Endothelial cell of umbilical vein (primary cell): ENCODE results near the gene LPAR5. TPM values are rescaled to one million over a fixed set of nuclear protein-coding genes. Genes with fewer than 3 reads are reported as not detected.

Experiments
- BruUV-seq: library from RNA; stranded (reverse); fragments of 400-500 nt; replicated peaks from 2 replicates; lab custom pipeline; 2021; lab: Mats Ljungman, UMichigan
- CTCF ChIA-PET: fragments of 300-600, 350-600 bp; sonication (Branson Sonifier 250); formaldehyde crosslinking; loops from one replicate; lab custom pipeline; 2021; ENCODE audit warnings: antibody characterized with exemption, inconsistent platforms; lab: Charles Lee
- POLR2A ChIA-PET: fragments of 300-600, 350-600 bp; sonication (Branson Sonifier 250); formaldehyde crosslinking; loops from one replicate; lab custom pipeline; 2021; ENCODE audit warnings: antibody characterized with exemption, inconsistent platforms; lab: Charles Lee
- DNase-seq: peaks from one replicate; pipeline ENCODE4 v3.0.0-alpha.2; 2011; ENCODE audit warnings: low read depth, low spot score
- FAIRE-seq: peaks from 2 replicates; lab custom pipeline; 2011; peaks lifted over from hg19 to GRCh38; lab: Jason Lieb, UNC
- H2AFZ ChIP-seq: 2 replicates; pipeline ENCODE4 v1.6.0; 2012; ENCODE audit warnings: low read depth, low read length, control low read depth, inconsistent platforms
- H3K27ac ChIP-seq: 2 replicates; pipeline ENCODE4 v1.5.1; 2011; ENCODE audit warnings: low read depth, mild to moderate bottlenecking, control low read depth, low read length, moderate library complexity; ENCODE audit not compliant: insufficient read depth
- H3K27me3 ChIP-seq, 2 experiments: 2 replicates each; pipeline versions ENCODE4 v1.6.0 to v1.6.1; 2011; ENCODE audit warnings: low read length in 2 of 2, mixed read lengths in 1 of 2; ENCODE audit not compliant: control insufficient read depth in 2 of 2, insufficient read depth in 2 of 2
- H3K36me3 ChIP-seq, 2 experiments: 2 replicates in 1 of 2; 3 replicates in 1 of 2; pipeline ENCODE4 v1.5.1; 2011; ENCODE audit warnings: low read length in 2 of 2, mild to moderate bottlenecking in 1 of 2, moderate library complexity in 1 of 2; ENCODE audit not compliant: control insufficient read depth in 2 of 2, insufficient read depth in 2 of 2; ENCODE audit errors: extremely low read depth in 1 of 2
- H3K4me1 ChIP-seq: 3 replicates; pipeline ENCODE4 v1.5.1; 2011; ENCODE audit warnings: mild to moderate bottlenecking, low read length; ENCODE audit not compliant: control insufficient read depth, insufficient read depth; ENCODE audit errors: extremely low read depth
- H3K4me2 ChIP-seq: 2 replicates; pipeline ENCODE4 v1.6.1; 2011; ENCODE audit warnings: low read length, control low read depth, mixed read lengths; ENCODE audit not compliant: insufficient read depth
- H3K4me3 ChIP-seq, 3 experiments: fragments of 200-600 bp in 1 of 3; sonication (generic), shearing (Covaris generic) in 1 of 3; replicated peaks in 1 of 3; 2 replicates each; pipeline ENCODE4 v1.5.1; 2011 to 2016; ENCODE audit warnings: control low read depth in 3 of 3, low read length in 3 of 3, mild to moderate bottlenecking in 2 of 3, inconsistent platforms in 1 of 3, low read depth in 1 of 3, moderate library complexity in 1 of 3; ENCODE audit not compliant: insufficient read depth in 1 of 3
- H3K79me2 ChIP-seq: 2 replicates; pipeline ENCODE4 v1.6.0; 2012; ENCODE audit warnings: low read length, inconsistent platforms; ENCODE audit not compliant: control insufficient read depth, insufficient read depth
- H3K9ac ChIP-seq: replicated peaks from 2 replicates; pipeline ENCODE3; 2011; ENCODE audit warnings: low read length, control low read depth; ENCODE audit not compliant: insufficient read depth; ENCODE audit errors: extremely low read depth
- H3K9me1 ChIP-seq: replicated peaks from 3 replicates; pipeline ENCODE4 v1.6.0; 2011; ENCODE audit warnings: mild to moderate bottlenecking, low read length; ENCODE audit not compliant: control insufficient read depth, insufficient read depth; ENCODE audit errors: extremely low read depth
- H3K9me3 ChIP-seq: replicated peaks from 2 replicates; pipeline ENCODE4 v1.5.1; 2012; ENCODE audit warnings: low read length, inconsistent platforms; ENCODE audit not compliant: control insufficient read depth, insufficient read depth
- H4K20me1 ChIP-seq: replicated peaks from 2 replicates; pipeline ENCODE3; 2011; ENCODE audit warnings: mild to moderate bottlenecking, low read length; ENCODE audit not compliant: control insufficient read depth, insufficient read depth; ENCODE audit errors: extremely low read depth
- EZH2 ChIP-seq: IDR thresholded peaks from 2 replicates; pipeline ENCODE4 v1.6.1; 2012; ENCODE audit warnings: borderline replicate concordance, low read depth, mild to moderate bottlenecking, moderate library complexity, low read length, inconsistent platforms; ENCODE audit not compliant: severe bottlenecking
- FOS ChIP-seq: IDR thresholded peaks from 2 replicates; pipeline ENCODE4 v1.6.1; 2011; ENCODE audit warnings: mild to moderate bottlenecking, low read length, moderate library complexity, borderline replicate concordance; ENCODE audit not compliant: insufficient read depth
- GATA2 ChIP-seq: IDR thresholded peaks from 2 replicates; pipeline ENCODE4 v1.7.0; 2011; ENCODE audit warnings: low read depth, mild to moderate bottlenecking, moderate library complexity, mixed read lengths, low read length; ENCODE audit not compliant: insufficient read length, insufficient read depth
- JUN ChIP-seq: IDR thresholded peaks from 2 replicates; pipeline ENCODE4 v1.6.1; 2011; ENCODE audit warnings: borderline replicate concordance, low read depth; ENCODE audit not compliant: insufficient read length, insufficient read depth
- MYC ChIP-seq: IDR thresholded peaks from one replicate; pipeline ENCODE4 v1.6.1; 2011; ENCODE audit warnings: mild to moderate bottlenecking, low read depth, low read length
- POLR2A ChIP-seq: IDR thresholded peaks from 2 replicates; pipeline ENCODE4 v1.6.1; 2012; ENCODE audit warnings: low read depth, mild to moderate bottlenecking, control low read depth, low read length
- POLR2AphosphoS5 ChIP-seq: IDR thresholded peaks from 2 replicates; pipeline ENCODE4 v1.6.1; 2012; ENCODE audit warnings: low read depth, mild to moderate bottlenecking, control low read depth, low read length, moderate library complexity; ENCODE audit not compliant: insufficient read depth
- dilution Hi-C: fragments of 300-500 bp; cut with MboI; formaldehyde crosslinking; loops from one replicate; pipeline ENCODE4 v1.15.0; 2019; ENCODE audit warnings: low sequenced_read_pairs; ENCODE audit not compliant: extremely low pct_ligation_motif_present
- intact Hi-C: fragments of 100-400 bp; cut with micrococcal nuclease; formaldehyde crosslinking; loops from one replicate; pipeline ENCODE4 v1.10.0; 2022
- polyA plus RNA-seq, 4 experiments: library from polyadenylated mRNA; depleted of rRNA in 3 of 4; stranded (reverse) in 3 of 4; unstranded in 1 of 4; fragments of >200 nt; gene quantifications; 2 replicates each; pipeline versions ENCODE4 v1.2.1 to v1.2.3, GENCODE V29; 2011 to 2012; ENCODE audit warnings: missing spikeins in 1 of 4
- total RNA-seq: library from RNA; stranded (reverse); gene quantifications from 2 replicates; pipeline ENCODE4 v1.2.3, GENCODE V29; 2021
- TF ChIP-seq, protein P1 (sequence below): IDR thresholded peaks from 2 replicates; pipeline ENCODE4 v1.6.1; 2011; ENCODE audit not compliant: insufficient read depth, insufficient read length
- TF ChIP-seq, protein P2 (sequence below), 2 donors: IDR thresholded peaks; 1 replicate in 1 of 2; 2 replicates in 1 of 2; pipeline ENCODE4 v1.5.1; 2011; ENCODE audit warnings: low read length in 2 of 2, mild to moderate bottlenecking in 2 of 2, moderate library complexity in 2 of 2, control low read depth in 1 of 2, inconsistent platforms in 1 of 2, low read depth in 1 of 2; ENCODE audit not compliant: insufficient read depth in 1 of 2; ENCODE audit errors: extremely low read depth in 1 of 2

Gene LPAR5
- total and polyA plus RNA-seq, 2 donors (not counting 3 experiments of a cell fraction or from before 2014, with no cell fraction given), result 0.23 TPM; not detected in 1

DNA sequence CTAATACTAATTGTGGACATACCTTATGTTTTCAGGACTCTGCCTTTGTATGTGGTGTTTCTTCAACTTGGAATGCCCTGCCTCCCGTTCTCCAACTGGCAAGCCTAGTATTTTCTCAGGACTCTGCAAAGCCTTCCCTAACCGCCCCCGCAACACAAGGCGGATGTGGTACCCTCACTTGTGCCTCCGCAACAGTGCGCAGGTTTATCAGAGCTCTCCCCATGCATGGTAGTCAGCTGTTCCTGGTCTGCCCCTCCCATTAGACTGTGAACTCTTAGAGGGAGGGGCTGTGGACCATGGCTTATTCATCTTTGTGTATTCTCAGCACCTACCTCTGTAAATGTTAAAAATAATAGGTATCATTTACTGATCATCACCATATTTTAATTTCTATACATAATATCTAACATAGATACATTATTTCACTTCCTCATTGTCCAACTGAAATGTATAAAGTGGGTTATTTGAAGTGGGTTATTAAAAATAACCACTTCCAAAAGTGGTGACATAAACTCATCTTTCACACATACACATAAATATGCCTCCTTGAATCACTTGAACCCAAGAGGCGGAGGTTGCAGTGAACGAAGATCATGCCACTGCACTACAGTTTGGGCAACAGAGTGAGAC, 9.0 kb downstream of the LPAR5 start:
- Histone ChIP-seq H3K9ac (no peak overlapping the region), H3K4me1 (no peaks in the 10 kb centered on the region), H4K20me1 (no peaks in the 10 kb centered on the region), H3K27me3 (peaks cover 0 to 2% of the 10 kb centered on the region in 2 experiments), H2AFZ (no peak overlapping the region), H3K4me3 (no peak overlapping the region), H3K79me2 (no peaks in the 10 kb centered on the region), H3K9me3 (no peaks in the 10 kb centered on the region), H3K27ac (no peak overlapping the region), H3K4me2 (no peak overlapping the region), H3K9me1 (no peaks in the 10 kb centered on the region), H3K36me3 (no peaks in the 10 kb centered on the region)
- no peak for DNase-seq
- TF ChIP-seq JUN (no peak), MYC (no peak), FOS (no peak), POLR2AphosphoS5 (no peak), POLR2A (no peak), EZH2 (no peak), GATA2 (no peak)
- TF ChIP-seq, protein P1, sequence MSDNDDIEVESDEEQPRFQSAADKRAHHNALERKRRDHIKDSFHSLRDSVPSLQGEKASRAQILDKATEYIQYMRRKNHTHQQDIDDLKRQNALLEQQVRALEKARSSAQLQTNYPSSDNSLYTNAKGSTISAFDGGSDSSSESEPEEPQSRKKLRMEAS, result no peak
- TF ChIP-seq, protein P2, sequence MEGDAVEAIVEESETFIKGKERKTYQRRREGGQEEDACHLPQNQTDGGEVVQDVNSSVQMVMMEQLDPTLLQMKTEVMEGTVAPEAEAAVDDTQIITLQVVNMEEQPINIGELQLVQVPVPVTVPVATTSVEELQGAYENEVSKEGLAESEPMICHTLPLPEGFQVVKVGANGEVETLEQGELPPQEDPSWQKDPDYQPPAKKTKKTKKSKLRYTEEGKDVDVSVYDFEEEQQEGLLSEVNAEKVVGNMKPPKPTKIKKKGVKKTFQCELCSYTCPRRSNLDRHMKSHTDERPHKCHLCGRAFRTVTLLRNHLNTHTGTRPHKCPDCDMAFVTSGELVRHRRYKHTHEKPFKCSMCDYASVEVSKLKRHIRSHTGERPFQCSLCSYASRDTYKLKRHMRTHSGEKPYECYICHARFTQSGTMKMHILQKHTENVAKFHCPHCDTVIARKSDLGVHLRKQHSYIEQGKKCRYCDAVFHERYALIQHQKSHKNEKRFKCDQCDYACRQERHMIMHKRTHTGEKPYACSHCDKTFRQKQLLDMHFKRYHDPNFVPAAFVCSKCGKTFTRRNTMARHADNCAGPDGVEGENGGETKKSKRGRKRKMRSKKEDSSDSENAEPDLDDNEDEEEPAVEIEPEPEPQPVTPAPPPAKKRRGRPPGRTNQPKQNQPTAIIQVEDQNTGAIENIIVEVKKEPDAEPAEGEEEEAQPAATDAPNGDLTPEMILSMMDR (IDR thresholded peaks at IDR 0.05; ENCODE audit: extremely low read depth in 1 of 2, insufficient read depth in 1 of 2, low read depth in 1 of 2, low read length in 2 of 2), result no peak
- no peak for FAIRE-seq
- ChIA-PET POLR2A (no interaction called here), CTCF (no interaction called here)
- dilution Hi-C loops, result no loop called here
- intact Hi-C loops, result no loop called here
- no TSS peak for BruUV-seq
